Measurements from ENCODE around the gene PLA2G4E. TPM values are rescaled to one million over a fixed set of nuclear protein-coding genes. Genes with fewer than 3 reads are reported as not detected.

Gene PLA2G4E
- total and polyA plus RNA-seq, 2 of the 13 experiments (the other 11 are each of a cell fraction or from before 2014, with no cell fraction given) = not detected

GRCh38 chr15:41961001-41961518, 59.8 kb downstream of the PLA2G4E start (continued):
- TF ChIP-seq RXRB (CRISPR knock-in tag; IDR thresholded peaks at IDR 0.05; ENCODE audit: borderline replicate concordance) = peak; percentile 76
- 0 out of 2 replicates have a peak, but pooled peaks have one; percentile 22 for TF ChIP-seq ATF1 (CRISPR knock-in tag; IDR thresholded peaks at IDR 0.05)
- no peak for TF ChIP-seq SOX13 (IDR thresholded peaks at IDR 0.05)
- no peak for TF ChIP-seq SOX13 (CRISPR knock-in tag; conservative IDR thresholded peaks at IDR 0.05 in 1 of 2, IDR thresholded peaks at IDR 0.05 in 1 of 2)
- peak; percentile 86 for TF ChIP-seq JUN (CRISPR knock-in tag; IDR thresholded peaks at IDR 0.05)
- no peak for TF ChIP-seq ZEB1 (IDR thresholded peaks at IDR 0.05; ENCODE audit: insufficient replicate concordance, low read depth)
- TF ChIP-seq, protein P1, sequence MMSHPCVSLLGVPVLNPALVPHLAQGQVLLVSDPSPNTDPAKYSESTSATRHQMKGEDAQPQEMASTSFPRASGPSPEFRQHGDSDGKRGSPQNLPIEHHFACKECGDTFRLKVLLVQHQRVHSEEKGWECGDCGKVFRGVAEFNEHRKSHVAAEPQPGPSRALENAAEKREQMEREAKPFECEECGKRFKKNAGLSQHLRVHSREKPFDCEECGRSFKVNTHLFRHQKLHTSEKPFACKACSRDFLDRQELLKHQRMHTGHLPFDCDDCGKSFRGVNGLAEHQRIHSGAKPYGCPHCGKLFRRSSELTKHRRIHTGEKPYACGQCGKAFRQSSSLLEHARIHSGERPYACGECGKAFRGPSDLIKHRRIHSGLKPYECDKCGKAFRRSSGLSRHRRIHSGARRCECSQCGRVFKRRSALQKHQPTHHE (CRISPR knock-in tag; IDR thresholded peaks at IDR 0.05; ENCODE audit: borderline replicate concordance) = no peak
- TF ChIP-seq CREB1 (IDR thresholded peaks at IDR 0.05) = no peak
- peak; percentile 50 for TF ChIP-seq CREB1 (CRISPR knock-in tag; IDR thresholded peaks at IDR 0.05)
- peak; percentile 70 for TF ChIP-seq ZNF629 (CRISPR knock-in tag; conservative IDR thresholded peaks at IDR 0.05)
- TF ChIP-seq ESRRA (CRISPR knock-in tag; IDR thresholded peaks at IDR 0.05; ENCODE audit: low read depth) = no peak
- no peak for TF ChIP-seq NCOA5 (CRISPR knock-in tag; IDR thresholded peaks at IDR 0.05)
- TF ChIP-seq ATF7 (IDR thresholded peaks at IDR 0.05) = peak; percentile 94
- peak; percentile 72; the same call in 1 of the 2 replicates for TF ChIP-seq ATF7 (CRISPR knock-in tag; IDR thresholded peaks at IDR 0.05)
- no peak for TF ChIP-seq ZNF124 (CRISPR knock-in tag; IDR thresholded peaks at IDR 0.05)
- peak; percentile 6; the same call in 1 of the 2 replicates for TF ChIP-seq CEBPG (CRISPR knock-in tag; IDR thresholded peaks at IDR 0.05)
- peak; percentile 78 for TF ChIP-seq JUND (CRISPR knock-in tag; IDR thresholded peaks at IDR 0.05)
- no peak for TF ChIP-seq RAD21 (CRISPR knock-in tag; IDR thresholded peaks at IDR 0.05)
- TF ChIP-seq, protein P2, sequence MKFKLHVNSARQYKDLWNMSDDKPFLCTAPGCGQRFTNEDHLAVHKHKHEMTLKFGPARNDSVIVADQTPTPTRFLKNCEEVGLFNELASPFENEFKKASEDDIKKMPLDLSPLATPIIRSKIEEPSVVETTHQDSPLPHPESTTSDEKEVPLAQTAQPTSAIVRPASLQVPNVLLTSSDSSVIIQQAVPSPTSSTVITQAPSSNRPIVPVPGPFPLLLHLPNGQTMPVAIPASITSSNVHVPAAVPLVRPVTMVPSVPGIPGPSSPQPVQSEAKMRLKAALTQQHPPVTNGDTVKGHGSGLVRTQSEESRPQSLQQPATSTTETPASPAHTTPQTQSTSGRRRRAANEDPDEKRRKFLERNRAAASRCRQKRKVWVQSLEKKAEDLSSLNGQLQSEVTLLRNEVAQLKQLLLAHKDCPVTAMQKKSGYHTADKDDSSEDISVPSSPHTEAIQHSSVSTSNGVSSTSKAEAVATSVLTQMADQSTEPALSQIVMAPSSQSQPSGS (CRISPR knock-in tag; IDR thresholded peaks at IDR 0.05) = peak; percentile 96
- no peak for TF ChIP-seq MAFK (conservative IDR thresholded peaks at IDR 0.05 in 1 of 2, IDR thresholded peaks at IDR 0.05 in 1 of 2; ENCODE audit: low read length in 2 of 2)
- TF ChIP-seq ZNF7 (CRISPR knock-in tag; IDR thresholded peaks at IDR 0.05) = no peak
- TF ChIP-seq AGO1 (IDR thresholded peaks at IDR 0.05; ENCODE audit: low read depth, low read length, poor library complexity, severe bottlenecking) = no peak
- TF ChIP-seq AFF4 (CRISPR knock-in tag; IDR thresholded peaks at IDR 0.05) = no peak

Data from HepG2 (cell line).